ENCODE results near the gene BLOC1S1.
A peak's percentile ranks its signal among the peaks of the same experiment; 100 is the strongest.

BLOC1S1 gene

DNA sequence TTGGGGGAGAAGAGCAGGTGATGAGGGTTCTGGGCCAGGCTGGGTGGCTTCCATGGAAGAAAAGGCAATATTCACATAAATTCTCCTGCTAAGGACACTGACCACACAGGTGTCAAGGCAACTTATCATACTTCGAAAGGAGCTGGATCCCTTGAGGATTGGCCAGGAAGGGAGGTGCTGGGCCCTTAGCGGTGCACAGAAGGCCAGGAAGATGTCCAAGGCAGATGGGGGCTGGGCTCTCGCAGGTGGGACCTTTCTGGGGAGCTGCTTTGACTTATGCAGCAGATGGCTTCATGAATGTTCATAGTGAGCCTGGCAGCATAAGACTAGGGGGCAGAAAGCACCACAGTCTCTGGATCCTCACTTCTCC lies 9.1 kb downstream of the BLOC1S1 start:
- H3K4me1 ChIP-seq (ENCODE audit: insufficient read depth, low read length) = peaks cover 23% of the 10 kb centered on the region
- H4K20me1 ChIP-seq (ENCODE audit: insufficient read depth, low read length) = peaks cover 3% of the 10 kb centered on the region; the same call in 1 of the 2 replicates
- no peak overlapping the region for H3K9ac ChIP-seq (ENCODE audit: low read depth, low read length)
- no peak for ATAC-seq (ENCODE audit: insufficient read depth, low read depth)
- no peak overlapping the region for H3K4me3 ChIP-seq (ENCODE audit: low read depth in 1 of 2, low read length in 2 of 2)
- peaks cover 57% of the 10 kb centered on the region for H3K36me3 ChIP-seq (ENCODE audit: insufficient read depth, low read length)
- no peak overlapping the region for H3K4me2 ChIP-seq (ENCODE audit: insufficient read depth, low read length)
- no peak overlapping the region for H2AFZ ChIP-seq (ENCODE audit: low read depth, low read length)
- no peak overlapping the region for H3K27ac ChIP-seq (ENCODE audit: low read length)
- H3K9me3 ChIP-seq (ENCODE audit: insufficient read depth, low read length, severe bottlenecking) = no peaks in the 10 kb centered on the region
- no peak for DNase-seq
- TF ChIP-seq, protein P1, sequence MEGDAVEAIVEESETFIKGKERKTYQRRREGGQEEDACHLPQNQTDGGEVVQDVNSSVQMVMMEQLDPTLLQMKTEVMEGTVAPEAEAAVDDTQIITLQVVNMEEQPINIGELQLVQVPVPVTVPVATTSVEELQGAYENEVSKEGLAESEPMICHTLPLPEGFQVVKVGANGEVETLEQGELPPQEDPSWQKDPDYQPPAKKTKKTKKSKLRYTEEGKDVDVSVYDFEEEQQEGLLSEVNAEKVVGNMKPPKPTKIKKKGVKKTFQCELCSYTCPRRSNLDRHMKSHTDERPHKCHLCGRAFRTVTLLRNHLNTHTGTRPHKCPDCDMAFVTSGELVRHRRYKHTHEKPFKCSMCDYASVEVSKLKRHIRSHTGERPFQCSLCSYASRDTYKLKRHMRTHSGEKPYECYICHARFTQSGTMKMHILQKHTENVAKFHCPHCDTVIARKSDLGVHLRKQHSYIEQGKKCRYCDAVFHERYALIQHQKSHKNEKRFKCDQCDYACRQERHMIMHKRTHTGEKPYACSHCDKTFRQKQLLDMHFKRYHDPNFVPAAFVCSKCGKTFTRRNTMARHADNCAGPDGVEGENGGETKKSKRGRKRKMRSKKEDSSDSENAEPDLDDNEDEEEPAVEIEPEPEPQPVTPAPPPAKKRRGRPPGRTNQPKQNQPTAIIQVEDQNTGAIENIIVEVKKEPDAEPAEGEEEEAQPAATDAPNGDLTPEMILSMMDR (IDR thresholded peaks at IDR 0.05; ENCODE audit: borderline replicate concordance, extremely low read depth, low read length, poor library complexity, severe bottlenecking) = no peak
- no peak for TF ChIP-seq EZH2 (IDR thresholded peaks at IDR 0.05; ENCODE audit: borderline replicate concordance, low read depth, low read length, severe bottlenecking)
- no peaks in the 10 kb centered on the region for H3K27me3 ChIP-seq (ENCODE audit: insufficient read depth, low read length, poor library complexity)
- H3K79me2 ChIP-seq (ENCODE audit: insufficient read depth, low read length) = peaks cover 11% of the 10 kb centered on the region

DNA sequence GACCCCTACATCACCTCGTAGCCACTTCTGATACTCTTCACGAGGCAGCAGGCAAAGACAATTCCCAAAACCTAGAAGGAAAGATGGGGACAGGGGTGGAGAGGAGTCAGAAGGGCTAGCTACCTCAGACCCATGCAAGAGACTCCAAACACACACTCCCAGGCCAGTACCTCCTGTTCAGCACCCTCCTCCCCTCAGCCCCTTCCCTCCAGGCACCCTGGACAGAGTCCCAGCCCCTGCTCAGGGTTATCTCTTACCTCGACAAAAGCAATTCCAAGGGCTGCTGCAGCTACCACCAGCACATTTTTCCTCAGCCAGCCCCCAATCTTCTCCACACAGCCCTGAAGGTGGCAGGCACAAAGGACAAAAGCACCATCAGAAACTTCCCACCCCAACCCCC lies 9.7 kb downstream of the BLOC1S1 start:
- Histone ChIP-seq H3K9ac (ENCODE audit: low read depth, low read length) (no peak overlapping the region), H4K20me1 (ENCODE audit: insufficient read depth, low read length) (peaks cover 3% of the 10 kb centered on the region; the same call in 1 of the 2 replicates), H3K27ac (ENCODE audit: low read length) (no peak overlapping the region), H3K79me2 (ENCODE audit: insufficient read depth, low read length) (peaks cover 11% of the 10 kb centered on the region), H3K9me3 (ENCODE audit: insufficient read depth, low read length, severe bottlenecking) (no peaks in the 10 kb centered on the region), H3K27me3 (ENCODE audit: insufficient read depth, low read length, poor library complexity) (no peaks in the 10 kb centered on the region), H3K4me1 (ENCODE audit: insufficient read depth, low read length) (peaks cover 29% of the 10 kb centered on the region), H3K4me2 (ENCODE audit: insufficient read depth, low read length) (no peak overlapping the region), H3K36me3 (ENCODE audit: insufficient read depth, low read length) (peaks cover 51% of the 10 kb centered on the region), H2AFZ (ENCODE audit: low read depth, low read length) (no peak overlapping the region), H3K4me3 (ENCODE audit: low read depth in 1 of 2, low read length in 2 of 2) (no peak overlapping the region)
- no peak for TF ChIP-seq EZH2 (IDR thresholded peaks at IDR 0.05; ENCODE audit: borderline replicate concordance, low read depth, low read length, severe bottlenecking)
- TF ChIP-seq, protein P1 (IDR thresholded peaks at IDR 0.05; ENCODE audit: borderline replicate concordance, extremely low read depth, low read length, poor library complexity, severe bottlenecking) = no peak
- ATAC-seq (ENCODE audit: insufficient read depth, low read depth) (no peak), DNase-seq (no peak)

DNA sequence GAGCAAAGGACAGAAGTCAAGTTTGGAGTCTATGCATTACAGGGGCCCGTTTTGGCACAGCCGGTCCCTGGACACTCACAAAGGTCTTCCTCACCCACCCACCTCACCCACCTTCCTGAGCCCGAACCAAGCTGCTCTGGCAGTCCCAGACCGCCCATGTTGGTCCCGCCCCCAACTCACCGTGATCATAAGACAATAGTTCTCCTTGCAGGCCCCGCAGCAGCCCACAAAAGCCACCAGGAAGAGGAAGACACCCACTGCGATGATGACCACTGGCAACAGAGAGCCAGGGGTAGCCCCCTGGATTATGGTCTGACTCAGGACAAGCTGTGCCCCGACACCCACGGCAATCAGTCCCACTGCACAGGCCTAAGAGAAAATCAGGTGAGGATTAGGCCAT lies 11.1 kb downstream of the BLOC1S1 start:
- Histone ChIP-seq H3K79me2 (ENCODE audit: insufficient read depth, low read length) (peaks cover 11% of the 10 kb centered on the region), H2AFZ (ENCODE audit: low read depth, low read length) (no peak overlapping the region), H3K4me3 (ENCODE audit: low read depth in 1 of 2, low read length in 2 of 2) (no peak overlapping the region), H3K36me3 (ENCODE audit: insufficient read depth, low read length) (peaks cover 40% of the 10 kb centered on the region), H3K27ac (ENCODE audit: low read length) (no peak overlapping the region), H3K4me2 (ENCODE audit: insufficient read depth, low read length) (peak overlapping the region; percentile 84; the same call in 1 of the 2 replicates), H3K4me1 (ENCODE audit: insufficient read depth, low read length) (peaks cover 34% of the 10 kb centered on the region), H3K9me3 (ENCODE audit: insufficient read depth, low read length, severe bottlenecking) (no peaks in the 10 kb centered on the region), H4K20me1 (ENCODE audit: insufficient read depth, low read length) (peaks cover 3% of the 10 kb centered on the region; the same call in 1 of the 2 replicates), H3K27me3 (ENCODE audit: insufficient read depth, low read length, poor library complexity) (no peaks in the 10 kb centered on the region), H3K9ac (ENCODE audit: low read depth, low read length) (no peak overlapping the region; the same call in 1 of the 2 replicates)
- TF ChIP-seq, protein P1 (IDR thresholded peaks at IDR 0.05; ENCODE audit: borderline replicate concordance, extremely low read depth, low read length, poor library complexity, severe bottlenecking) = no peak
- no peak for TF ChIP-seq EZH2 (IDR thresholded peaks at IDR 0.05; ENCODE audit: borderline replicate concordance, low read depth, low read length, severe bottlenecking)
- no peak for DNase-seq
- ATAC-seq (ENCODE audit: insufficient read depth, low read depth) = no peak

Data from DND-41 (cell line).